Globus pallidus (tissue), 1 donor: ENCODE measurements around the gene KLHL36.

Source experiments
- DNase-seq: peaks from one replicate; pipeline ENCODE4 v3.0.0-alpha.2; 2015; ENCODE audit warnings: low spot score

The KLHL36 gene

DNA sequence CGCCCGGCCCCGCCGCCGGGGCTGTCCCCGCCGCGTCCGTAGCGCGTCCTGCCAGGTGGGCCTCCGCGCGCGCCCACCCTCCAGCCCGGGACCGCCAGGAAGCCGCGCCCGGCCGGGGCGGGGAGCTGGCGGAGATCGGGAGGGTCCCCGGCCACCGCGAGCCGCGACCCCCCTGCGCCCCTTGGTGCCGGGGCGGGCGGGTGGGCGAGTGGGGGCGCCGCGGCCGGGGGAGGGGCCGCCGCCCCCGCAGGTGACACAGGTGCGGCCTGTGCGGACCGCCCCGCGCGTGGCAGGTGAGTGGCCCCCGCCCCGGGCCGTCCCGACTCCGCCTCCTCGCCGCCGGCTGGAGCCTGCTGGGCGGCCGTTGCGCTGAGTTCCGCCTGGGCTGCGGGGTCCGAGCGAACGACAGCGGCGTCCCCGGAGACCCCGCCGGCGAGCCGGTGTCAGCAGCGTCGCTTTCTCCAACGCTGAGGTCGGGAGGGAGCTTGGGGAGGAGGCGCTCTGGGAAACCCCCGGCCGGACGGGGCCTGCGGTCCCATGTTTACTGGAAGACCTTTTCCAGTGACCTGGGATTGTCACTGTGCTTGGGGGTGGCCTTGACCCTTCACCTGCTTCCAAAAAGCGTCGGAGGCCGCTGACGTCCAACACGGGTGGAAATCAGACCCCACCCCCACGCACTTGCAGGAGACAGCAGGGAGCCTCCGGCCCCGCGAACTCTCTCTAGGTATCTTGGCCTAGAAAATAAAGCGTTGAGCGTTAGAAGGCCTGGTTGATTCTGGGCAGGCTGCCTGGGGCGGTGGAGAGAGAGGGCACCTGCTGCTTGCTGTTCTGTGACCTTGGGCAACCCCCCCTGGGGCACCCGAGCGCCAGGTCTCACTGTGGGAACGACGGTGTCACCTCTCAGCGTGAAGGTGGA is 542 bp downstream of the KLHL36 start:
- no peak for DNase-seq

DNA sequence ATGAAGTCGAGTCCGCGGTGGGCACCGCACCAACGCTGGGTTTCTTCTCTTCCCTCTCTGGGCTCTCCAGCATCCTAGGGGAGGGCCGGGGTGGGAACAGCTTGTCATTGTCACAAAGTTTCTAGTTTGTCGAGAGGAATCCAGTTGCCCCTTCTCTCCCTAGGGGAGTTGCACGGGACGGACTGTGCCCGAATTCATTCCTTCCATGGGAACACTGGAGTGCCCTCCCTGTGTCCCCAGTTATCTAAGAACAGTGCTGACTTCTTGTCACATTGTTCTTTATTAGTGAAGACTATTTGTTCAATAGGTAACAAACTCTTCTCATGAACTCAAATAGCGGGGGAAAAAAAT is 1.2 kb downstream of the KLHL36 start:
- no peak for DNase-seq

DNA sequence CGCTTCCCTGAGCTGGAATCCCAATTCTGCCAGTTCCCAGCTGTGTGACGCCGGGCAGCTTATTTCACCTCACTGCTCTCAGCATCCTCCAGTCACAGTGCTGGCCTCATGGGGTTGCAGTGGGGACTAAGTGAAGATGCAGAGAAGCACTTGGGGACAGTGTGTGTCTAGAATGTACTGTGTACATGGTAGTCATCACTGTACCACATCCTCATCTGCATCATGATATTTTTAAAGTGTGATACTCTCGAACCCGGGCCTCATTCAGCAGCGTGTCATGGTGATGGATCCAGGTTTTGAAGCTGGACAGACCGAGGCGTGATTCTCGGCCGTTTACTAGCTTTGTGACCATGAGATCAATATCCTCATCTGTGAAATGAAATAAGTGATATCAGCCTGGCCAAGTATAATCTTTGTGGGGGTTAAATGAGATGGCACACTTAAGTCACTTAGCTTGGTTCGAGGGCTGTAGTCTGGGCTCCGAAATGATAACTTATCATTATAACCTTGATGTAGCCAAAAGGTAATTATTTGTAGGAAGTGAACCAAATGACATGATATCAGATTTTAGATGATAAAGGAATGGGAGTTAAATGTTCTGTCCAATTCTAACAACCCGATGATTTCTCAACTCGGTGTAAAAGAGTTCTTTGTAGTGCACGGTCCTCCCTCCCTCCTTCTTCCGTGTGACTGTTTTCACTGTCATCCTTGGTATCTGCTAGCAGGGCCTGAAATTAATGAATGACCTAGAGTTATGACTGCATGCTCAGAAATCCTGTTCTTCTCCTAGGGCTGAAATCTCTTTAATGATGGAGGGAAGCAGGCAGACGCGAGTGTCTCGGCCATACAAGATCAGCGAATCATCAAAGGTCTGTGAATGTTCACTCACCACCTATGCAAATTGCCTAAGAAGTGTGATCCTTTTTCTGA is 2.0 kb downstream of the KLHL36 start:
- no peak for DNase-seq

DNA sequence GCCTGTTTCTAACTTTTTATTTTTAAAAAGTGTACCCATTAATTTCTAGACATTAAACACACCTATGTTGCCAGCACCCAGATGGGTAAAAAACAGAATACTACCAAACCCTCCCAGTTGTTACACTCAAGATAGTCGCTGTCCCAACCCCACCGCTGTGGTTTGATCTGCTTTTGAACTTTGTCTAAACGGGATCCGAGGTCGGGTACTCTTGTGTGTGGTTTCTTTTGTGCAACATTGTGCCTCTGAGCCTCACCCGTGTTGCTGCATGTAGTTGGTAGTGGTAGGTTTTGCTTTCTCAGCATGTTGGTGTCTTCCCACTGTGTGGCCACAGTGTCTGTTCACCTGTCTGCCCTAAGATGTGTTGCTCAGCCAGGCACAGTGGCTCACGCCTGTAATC is 4.3 kb downstream of the KLHL36 start:
- DNase-seq = no peak

DNA sequence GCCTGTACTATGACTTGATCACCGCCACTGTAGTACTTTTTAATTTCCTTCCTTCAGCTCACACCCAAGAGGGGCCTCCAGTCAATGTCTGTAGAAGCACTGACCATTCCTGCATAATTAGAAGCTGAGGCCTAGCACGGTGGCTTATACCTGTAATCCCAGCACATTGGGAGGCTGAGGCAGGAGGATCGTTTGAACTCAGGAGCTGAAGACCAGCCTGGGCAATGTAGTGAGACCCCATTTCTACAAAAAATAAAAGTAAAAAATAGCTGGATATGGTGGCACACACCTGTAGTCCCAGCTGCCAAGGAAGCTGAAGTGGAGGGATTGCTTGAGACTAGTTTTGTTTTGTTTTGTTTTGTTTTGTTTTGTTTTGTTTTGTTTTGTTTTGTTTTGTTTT is 5.9 kb downstream of the KLHL36 start:
- DNase-seq = no peak

DNA sequence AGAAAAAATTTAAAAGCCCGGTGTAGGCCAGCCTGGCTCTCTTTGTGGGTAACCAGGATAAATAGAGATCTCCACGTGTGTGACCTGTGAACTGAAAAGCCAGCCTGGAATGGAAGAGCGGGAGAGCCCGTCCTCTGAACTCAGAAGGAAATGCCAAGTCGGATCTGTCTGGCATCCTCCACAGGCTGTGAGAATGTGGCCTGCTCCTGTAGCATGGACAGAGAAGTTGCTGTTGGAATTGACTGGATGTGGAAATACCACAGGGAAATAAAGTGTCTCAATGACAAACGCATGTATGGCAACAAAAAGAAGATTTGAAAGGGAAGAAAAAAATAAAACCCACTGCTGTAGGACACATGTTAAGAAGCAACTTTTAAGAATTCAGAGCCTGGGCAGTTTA is 6.7 kb downstream of the KLHL36 start:
- DNase-seq = no peak

DNA sequence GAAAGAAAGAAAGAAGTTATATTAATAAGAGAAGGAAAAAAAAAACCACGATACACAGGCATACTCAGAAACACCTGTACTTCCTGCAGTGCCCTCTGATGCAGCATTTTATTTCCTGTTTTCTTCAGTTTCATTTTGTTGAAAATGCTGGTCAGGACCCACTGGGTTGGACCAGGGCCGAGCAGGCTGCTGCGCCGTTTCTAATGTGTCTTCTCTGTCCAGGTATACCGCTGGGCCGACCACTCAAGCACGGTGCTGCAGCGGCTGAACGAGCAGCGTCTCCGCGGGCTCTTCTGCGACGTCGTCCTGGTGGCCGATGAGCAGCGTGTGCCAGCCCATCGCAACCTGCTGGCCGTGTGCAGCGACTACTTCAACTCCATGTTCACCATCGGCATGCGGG is 8.3 kb downstream of the KLHL36 start:
- DNase-seq = no peak

DNA sequence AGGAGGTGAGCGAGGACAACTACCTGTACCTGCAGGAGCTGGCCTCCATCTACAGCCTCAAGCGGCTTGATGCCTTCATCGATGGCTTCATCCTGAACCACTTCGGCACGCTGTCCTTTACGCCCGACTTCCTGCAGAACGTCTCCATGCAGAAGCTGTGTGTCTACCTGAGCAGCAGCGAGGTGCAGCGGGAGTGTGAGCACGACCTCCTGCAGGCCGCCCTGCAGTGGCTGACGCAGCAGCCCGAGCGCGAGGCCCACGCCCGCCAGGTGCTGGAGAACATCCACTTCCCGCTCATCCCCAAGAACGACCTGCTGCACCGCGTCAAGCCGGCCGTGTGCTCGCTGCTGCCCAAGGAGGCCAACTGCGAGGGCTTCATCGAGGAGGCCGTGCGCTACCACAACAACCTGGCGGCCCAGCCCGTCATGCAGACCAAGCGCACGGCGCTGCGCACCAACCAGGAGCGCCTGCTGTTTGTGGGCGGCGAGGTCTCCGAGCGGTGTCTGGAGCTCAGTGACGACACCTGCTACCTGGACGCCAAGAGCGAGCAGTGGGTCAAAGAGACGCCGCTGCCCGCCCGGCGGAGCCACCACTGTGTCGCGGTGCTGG is 9.0 kb downstream of the KLHL36 start:
- no peak for DNase-seq

DNA sequence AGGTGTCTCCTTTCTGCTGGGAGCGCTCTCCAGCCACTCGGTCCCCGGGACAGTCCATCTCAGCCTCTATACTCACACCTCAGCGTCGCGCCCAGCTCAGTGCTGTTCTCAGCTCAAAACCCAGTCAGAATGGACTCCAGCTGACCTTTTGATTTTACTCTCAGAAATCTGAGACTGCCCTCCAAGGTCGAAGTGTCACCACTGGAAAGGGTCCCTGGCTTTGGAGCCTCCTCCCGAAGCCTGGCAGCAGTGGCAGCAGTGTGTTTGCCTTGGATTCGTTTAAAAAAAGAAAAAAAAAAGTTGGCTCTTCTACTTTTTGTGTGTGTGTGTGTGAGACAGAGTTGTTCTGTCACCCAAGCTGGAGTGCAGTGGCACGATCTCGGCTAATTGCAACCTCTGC is 10.4 kb downstream of the KLHL36 start:
- no peak for DNase-seq

DNA sequence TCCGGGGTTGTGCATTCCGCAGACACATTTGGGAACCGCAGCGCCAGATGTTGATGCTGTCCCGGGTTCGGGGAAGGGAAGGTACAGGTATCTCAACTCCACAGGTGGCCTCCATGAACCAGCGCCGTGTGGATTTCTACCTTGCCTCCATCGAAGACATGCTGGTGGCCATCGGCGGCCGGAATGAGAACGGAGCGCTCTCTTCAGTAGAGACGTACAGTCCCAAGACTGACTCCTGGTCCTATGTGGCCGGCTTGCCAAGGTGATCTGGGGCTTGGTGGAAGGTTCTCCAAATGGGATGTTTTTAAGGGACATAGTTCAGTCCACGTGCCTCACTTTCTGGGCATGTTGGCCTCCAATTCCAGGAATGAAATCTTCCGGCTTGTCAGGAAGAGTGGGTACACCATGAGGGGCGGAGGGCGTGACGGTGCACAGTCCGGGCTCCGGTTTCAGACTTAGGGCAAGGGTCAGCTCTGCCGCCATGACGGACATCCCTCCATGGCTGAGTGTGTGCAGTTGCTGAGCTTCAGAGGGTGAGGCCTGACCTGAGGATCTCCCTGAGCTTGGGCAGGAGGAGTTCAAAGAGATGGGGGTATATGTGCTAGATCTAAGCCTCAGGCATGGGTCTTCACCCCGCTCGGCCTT is 11.5 kb downstream of the KLHL36 start:
- no peak for DNase-seq

DNA sequence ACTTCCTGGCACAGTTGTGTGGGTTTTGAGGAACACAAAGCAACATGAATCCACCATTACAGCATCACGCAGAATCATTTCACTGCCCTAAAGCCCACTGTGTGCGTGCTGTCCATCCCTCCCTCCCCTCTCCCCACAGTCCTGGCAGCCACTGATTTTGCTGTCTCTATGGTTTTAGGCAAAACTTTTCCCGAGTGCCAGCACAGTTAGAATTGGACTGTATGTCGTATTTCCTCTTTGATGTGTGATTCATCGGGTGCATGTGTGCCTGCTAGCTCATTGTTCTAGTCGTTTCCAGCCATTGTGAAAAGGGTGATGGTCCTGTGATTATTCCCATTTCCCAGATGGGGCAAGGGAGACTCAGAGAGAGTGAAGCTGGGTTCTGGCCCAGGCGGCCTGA is 12.7 kb downstream of the KLHL36 start:
- no peak for DNase-seq

DNA sequence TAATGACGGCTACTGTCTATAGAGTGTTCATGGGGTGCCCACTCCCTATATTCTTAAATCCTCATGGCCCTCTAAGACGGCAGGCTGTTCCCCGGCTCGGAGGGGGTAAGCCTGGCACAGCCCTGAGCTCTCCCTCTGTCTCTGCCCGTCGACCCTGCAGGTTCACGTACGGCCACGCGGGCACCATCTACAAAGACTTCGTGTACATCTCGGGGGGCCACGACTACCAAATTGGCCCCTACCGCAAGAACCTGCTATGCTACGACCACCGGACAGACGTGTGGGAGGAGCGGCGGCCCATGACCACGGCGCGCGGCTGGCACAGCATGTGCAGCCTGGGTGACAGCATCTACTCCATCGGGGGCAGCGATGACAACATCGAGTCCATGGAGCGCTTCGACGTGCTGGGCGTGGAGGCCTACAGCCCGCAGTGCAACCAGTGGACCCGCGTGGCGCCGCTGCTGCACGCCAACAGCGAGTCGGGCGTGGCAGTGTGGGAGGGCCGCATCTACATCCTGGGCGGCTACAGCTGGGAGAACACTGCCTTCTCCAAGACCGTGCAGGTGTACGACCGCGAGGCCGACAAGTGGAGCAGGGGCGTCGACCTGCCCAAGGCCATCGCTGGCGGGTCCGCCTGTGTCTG is 13.2 kb downstream of the KLHL36 start:
- no peak for DNase-seq

DNA sequence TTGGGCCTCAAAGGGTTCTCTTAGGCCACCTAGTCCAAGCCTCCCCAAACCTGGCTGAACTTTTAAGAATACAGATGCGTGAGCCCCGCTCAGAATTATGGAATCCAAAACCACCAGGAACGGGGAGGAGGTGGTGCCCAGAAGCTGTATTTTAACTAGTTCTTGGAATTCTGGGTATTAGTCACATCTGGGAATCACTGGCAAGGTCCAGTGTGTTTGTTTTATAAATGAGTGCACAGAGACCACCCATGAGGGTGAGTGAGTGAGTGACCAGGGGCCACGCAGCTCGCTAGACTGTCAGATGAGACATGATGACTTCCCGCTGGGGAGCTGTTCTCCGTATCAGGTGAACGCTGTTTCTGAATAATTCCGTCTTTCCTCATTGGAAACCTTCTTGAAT is 14.2 kb downstream of the KLHL36 start:
- no peak for DNase-seq

DNA sequence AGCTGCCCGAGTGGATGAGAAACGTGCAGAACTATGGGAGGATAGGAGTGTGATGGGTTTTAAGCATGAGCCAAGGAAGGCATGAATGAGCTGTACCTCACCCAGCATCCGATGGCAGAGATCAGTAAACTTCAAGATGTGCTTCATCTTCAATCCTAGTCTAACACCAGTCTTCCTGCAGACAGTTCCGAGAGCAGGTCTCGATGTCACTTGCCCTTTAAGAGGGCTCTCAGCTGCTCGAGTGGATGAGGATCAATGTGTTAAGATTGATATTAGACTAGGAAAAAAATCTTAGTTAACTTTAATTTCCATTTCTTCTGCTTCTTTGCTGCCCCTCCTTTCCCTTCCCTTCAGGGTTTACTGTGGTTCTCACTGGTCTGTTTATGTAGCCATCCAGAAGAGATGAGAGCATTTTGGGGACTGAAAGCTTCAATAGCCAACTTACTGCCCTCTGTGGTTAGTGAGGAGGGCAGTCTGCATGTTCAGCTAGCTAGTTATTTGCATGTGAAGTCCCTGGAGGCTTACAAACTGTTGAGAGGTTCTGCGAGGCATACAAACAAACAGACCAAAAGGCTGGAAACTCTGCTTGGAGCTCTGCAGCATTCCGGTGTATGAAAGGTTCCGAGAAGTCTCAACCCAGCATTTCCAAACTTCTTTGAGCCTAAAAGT is 15.3 kb downstream of the KLHL36 start:
- DNase-seq = no peak

DNA sequence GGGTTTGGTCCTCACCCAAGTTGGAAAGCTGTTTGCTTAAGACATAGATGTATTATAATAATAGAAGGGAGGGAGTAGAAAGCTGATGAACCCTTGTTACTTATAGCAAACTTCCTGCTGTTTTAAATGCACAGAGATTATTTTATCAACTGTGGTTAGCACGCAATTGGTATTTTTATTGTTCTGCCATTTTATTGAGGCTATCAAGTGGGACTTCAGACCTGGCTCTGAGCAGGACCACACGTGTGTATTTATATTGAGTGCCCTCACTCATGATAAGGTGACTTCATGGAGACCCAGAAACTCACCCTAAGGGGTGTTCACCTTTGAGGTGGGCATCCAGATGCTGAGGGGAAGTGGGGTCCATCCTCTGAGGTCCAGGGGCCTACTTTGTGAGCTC is 17.0 kb downstream of the KLHL36 start:
- DNase-seq = no peak

DNA sequence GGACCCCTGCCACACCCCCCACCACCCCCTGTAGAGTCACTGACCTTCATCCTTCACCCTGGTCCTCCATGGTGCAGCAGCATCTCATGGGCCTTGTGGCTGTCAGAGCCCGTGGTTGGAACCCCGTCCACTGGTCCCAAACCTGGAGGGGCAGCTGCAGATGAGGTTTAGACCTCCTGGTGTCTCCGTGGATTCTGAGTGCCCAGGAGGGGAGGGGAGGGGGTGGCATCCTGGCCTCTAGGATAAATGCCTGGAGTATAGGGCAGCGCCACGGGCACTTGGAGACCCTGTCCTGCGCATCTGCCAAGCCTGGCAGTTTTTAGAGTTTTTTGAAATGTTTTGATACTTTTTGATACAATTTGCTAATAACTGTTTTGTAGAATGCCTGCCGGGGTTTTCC is 17.5 kb downstream of the KLHL36 start:
- DNase-seq = no peak

DNA sequence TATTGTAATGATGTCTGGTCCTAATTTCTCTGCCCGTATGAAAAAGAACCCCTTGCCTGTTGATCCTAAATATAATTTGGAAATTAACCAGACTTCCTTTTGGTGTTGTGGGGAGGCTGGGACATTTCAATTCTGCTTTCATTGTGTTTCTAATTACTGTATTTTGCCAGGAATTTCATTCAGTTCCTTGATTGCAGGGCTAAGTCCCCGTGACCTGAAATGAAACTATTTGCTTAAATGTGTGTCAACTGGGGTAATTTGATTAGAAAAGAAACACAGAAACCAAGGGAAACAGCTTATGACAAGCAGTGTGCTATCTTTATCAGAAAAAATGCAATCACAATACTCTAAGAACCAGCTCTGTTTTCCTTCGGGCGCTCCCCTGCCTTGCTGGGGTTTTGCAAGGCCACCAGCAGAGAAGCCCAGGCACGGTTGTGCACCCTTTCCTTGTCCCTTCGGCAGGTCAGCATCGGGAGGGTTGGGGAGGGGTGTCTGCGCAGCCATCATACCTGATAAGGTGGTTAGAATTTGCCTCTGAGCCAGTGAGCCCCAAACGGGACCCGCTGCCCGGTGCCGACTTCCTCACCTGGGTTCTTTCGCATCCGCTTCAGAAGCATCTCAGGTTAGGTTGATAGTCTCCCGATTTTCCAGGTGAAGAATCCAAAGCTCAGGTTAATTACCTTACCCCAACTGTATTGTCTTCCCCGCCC is 19.4 kb downstream of the KLHL36 start:
- DNase-seq = no peak

DNA sequence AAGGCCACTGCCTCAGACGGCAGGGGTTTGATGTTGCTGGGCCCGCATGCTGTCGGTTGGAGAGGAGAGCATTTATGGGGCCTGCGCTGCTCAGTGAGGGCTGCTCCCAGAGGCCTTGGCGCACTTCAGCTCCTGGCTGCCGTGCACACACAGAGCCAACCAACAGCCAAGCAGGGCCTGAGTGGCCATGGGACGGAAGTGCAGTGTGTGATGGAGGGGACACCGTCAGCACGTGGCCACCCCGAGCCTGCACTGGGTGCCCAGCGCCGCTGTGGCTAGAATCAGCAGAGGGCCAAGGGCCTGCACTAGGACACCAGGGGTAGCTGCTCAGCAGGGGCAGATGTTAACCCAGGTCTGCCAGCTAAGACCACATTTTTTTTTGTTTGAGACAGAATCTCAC is 21.8 kb downstream of the KLHL36 start:
- DNase-seq = no peak

DNA sequence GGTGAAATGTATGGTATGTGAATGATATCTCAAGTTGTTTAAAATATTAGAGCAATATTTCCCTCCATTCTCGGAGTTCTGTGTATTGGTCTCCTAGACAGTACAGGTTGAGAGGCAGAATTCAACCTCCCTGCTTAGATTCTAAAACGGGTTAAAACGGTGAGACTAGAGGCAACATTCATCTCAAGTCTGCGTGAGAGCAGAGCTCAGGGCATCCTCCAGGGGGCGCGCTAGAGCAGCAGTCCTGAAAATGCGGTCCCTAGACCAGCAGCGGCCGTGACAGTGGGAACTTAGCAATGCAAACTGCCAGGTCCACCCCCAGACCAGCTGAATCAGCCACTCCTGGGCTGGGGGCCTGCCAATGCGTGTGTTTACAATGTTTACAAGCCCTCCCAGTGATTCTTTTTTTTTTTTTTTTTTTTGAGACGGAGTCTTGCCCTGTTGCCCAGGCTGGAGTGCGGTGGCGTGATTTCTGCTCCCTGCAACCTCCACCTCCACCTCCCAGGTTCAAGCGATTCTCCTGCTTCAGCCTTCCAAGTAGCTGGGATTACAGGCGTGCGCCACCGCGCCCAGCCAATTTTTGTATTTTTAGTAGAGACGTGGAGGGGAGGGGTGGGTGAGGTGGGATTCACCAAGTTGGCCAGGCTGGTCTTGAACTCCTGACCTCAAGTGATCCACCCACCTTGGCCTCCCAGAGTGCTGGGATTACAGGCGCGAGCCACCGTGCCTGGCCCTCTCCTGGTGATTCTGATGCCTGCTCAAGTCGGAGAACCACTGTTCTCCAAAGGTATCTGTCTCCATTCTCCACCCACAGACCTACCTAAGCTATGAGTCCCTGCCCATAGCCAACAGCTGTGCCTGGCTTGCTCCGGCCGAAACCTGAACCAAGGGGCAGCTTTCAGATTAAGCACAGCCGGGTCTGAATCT is 24.2 kb downstream of the KLHL36 start:
- peak; percentile 62 for DNase-seq

DNA sequence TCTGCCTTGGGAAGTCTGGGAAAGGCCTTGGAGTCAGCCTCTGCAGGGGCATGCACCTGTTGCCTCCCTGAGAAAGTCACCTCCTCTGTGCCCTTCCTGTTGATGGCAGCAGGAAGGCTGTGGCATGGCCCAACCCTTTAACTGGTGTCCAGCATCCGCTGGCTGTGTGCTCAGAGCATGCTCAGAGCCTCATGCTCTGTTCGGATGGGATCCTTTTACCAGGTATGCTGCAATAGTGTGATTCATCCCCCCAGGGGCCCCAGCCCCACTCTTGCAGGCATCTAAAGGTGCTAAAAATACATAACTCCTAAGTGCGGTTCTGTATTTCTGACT is 24.9 kb downstream of the KLHL36 start:
- no peak for DNase-seq
